NCI-H774 (cell line): ENCODE data around the gene ASB2.

ENCODE experiments used
- DNase-seq: peaks from one replicate; lab custom pipeline; 2025; lab: John Stamatoyannopoulos, UW

Gene ASB2

DNA sequence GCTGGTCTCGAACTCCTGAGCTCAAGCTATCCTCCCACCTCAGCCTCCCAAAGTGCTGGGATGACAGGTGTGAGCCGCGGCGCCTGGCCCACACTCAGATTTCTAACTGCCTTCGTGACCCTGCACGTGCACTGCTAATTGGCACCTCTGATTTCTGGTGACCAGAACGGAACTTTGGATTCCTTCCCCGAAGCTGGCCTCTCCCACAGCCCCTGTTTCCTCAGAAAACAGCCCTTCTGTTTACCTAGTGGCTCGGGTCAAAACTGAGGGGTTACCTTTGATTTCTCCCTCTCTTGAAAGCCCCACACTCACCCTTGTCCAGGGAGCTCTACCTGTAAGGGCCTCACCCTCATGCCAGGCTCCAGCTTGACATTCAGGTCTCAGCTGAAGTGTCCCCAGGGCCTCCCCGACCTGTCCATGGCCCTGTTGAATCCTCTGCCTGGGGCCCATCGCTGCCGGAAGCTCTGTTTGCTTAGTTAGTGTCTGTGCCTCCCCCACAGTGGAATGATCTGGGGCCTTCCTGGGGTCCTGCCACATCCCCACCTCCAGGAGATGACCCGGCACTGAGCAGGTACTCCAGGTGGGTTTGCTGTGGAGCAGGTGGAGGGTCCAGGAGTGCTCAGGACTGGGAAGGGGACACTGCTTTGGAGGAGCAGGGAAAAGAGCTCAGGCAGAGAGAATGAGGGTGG lies 73.6 kb downstream of the ASB2 start:
- DNase-seq = no peak

DNA sequence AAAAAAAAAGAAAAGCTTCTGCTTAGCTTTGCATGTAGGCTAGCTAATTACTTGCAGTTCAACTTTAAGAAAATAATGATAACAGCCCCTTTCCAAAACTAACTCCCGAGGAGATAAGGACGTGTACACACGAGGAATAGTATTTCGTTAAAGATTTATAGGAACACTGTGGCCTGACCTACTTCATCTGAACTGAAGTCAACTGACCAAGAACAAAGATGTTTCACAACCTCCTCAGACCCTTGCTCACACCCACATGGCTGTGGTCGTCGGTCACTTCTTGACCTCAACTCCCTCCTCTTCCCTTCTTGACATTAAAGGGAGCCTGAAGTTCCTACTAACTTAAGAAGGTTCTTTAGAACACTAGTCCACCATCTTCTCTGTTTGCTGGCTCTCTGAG lies 74.6 kb downstream of the ASB2 start:
- DNase-seq = no peak

DNA sequence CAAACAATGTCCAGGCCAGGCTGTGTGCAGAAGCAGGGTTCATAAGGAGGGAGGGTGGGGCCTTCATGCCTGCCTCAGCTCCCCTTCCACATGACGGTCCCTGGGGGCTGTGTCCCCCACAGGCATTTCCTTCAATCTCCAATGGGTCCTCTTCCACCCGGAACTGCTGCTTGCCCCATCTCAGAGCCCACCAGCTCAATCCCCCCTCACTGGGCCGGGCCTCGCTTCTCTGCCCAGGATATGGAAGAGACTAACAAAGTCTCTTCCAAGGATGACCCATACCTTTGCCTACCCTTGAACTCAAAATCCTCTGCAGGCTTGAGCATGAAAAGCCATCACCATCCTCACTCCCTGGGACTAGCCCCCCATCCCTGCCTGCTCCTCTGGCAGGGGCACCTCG lies 77.6 kb downstream of the ASB2 start:
- DNase-seq = no peak

DNA sequence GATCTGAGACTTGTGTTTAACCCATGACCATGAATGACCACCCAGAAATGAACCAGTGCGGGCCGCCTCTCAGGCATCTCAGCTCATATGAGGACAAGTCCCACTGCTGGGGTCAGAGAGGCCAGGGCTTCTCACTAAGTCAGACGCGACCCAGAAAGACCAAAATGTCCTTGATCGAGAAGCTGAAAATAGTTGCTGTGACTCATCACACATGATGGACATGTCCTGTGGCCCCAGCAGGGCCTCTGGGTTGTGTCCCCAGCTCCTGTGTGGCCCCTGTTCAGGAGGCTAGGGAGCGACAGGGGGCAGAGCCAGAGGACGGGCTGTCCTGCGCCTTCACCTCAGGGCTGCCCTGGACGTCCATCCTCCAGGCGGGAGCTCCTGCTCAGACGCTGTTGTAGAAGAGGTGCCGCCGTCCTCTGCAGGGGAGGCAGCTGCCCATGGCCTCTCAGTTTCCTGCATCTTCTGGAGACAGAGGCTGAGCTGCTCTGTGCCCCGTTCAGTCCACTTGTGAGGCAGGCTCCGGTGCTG lies 78.2 kb downstream of the ASB2 start:
- no peak for DNase-seq

DNA sequence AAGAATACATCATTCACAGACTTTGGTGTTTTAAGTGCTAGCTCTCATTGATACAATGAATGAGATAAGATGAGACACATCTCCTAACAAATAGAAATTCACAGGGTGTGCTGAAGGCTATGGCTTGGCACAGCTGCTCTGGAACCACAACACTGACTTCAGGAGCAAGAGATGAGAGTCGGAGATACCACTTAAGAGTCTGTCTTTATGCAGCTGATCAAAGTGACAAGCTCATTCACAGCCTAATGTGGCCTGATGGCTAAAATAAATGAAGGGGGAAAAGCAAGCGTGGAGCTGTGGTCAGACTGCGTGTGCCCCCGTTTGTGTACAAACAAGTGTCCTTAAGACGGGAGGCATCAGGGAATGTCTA lies 78.9 kb downstream of the ASB2 start:
- no peak for DNase-seq

DNA sequence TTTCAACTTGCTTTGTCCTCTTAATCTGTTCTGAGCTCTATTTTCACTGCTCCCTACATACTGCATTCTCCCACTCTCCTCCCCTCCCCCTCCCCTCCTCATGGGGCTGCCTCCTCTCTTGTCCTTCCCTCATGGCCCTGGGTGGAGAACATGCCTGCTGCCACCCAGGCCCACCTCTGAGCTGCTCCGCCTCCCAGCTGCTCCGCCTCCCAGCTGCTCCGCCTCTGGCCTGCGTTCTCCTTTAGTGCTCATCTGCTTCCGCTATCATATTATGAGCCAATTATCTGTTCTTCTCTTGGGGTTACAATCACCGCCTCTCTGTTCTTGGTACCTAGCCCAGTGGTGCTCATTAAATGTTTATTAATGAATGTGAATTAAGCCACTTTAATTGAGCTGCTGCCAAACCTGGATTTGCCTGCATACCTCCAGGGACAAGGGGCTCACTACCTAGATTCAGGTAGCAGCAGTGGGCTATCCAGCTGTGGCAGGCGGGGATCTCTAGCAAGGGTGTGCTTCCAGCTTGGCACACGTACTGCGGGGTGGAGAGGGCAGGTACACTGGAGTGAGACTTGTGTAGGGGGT lies 81.3 kb downstream of the ASB2 start:
- no peak for DNase-seq

DNA sequence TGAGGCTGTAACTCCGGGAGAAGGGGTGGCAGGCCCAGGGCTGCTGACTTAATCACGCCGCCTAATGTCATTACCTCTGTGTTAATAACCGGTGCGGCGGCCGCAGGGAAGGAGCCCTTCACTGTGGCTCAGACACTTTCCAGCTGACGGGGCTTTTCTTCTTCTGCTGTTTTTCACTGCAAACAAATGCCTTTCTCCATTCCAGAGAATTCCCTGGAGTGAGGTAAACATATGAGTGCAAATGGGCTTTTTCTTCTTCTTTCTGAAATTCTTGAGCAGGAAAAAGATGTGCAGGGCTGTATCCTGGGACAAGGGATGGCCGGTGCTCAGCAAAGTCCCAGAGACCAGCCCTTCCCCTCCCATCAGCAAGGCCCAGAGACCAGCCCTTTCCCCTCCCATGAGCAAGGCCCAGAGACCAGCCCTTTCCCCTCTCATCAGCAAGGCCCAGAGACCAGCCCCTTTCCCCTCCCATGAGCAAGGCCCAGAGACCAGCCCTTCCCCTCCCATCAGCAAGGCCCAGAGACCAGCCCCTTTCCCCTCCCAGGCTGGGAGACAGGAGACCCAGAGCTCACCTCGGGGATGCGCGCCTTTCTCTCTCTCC lies 82.6 kb downstream of the ASB2 start:
- DNase-seq = no peak

DNA sequence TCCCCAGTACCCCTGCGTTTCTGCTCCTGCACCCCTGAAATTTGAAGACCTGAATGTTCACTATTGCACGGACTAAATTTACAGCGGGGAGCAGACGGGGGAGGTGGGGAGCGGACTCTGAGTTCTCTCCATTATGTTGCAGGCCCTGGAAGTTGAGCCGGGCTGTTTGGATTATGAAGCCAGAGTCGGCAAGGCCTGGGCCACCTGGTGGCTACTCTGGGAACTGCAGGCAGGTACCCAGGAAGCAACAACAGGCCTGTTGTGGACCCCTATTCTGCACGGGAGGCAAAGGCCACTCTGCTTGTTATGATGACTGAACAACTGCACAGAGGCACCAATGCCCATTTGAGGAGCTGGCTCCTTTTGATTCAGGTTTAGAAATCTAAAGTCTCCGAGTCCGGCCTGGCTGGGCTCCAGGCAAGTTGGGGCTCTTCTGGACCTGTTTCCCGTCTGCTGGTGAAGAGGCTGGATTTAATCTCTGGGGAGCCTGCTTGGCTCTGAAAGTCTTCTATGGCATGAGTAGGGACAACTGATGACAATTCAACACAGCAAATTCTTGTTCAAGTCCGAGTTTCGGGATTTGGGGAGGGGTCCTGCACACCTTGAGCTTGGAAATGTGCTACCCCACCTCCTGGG lies 83.3 kb downstream of the ASB2 start:
- peak; percentile 42 for DNase-seq

DNA sequence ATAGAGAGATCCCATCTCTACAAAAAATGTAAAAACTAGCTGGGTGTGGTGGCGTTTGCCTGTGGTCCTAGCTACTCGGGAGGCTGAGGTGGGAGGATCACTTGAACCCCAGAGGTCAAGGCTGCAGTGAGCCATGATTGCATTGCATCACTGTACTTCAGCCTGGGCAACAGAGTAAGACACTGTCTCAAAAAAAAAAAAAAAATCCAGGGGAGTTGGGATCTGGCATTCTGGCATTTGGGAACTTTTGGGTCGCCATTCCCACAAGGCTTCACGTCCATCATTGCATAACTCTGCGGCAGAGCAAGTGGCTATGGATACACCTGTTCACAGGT lies 83.9 kb downstream of the ASB2 start:
- no peak for DNase-seq

DNA sequence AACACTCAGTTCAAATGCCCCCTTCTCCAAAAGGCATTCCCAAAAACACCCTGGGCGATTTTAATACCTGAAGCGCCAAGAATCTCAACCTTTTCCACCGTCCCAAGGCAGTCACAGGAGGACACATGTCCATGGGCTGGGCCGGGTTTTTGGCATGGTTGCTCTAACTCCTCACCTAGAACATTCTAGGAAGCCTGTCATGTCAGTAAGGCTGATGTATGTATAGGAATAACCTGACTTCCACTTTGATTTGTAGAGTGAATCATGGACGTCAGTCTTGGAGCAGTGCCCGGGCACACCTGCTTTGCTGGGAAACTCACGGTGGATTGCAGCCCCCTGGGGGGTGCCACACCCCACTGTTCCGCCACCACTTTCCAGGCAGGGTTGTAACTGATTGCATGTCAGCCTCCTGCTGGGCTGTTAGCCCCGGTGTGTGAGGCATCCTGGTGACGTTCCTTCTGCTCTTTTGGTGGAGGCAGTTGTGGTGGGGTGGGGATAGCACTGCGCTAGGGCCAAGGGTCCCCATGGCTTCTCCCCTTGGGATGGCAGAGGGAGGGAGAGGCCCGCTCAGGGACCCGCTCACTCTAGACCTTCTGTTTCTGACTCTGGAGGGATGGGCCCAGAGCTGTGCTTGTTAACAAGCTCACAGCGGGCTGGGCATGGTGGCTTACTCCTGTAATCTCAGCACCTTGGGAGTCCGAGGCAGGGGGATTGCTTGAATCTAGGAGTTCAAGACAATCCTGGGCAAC lies 84.4 kb downstream of the ASB2 start:
- no peak for DNase-seq

DNA sequence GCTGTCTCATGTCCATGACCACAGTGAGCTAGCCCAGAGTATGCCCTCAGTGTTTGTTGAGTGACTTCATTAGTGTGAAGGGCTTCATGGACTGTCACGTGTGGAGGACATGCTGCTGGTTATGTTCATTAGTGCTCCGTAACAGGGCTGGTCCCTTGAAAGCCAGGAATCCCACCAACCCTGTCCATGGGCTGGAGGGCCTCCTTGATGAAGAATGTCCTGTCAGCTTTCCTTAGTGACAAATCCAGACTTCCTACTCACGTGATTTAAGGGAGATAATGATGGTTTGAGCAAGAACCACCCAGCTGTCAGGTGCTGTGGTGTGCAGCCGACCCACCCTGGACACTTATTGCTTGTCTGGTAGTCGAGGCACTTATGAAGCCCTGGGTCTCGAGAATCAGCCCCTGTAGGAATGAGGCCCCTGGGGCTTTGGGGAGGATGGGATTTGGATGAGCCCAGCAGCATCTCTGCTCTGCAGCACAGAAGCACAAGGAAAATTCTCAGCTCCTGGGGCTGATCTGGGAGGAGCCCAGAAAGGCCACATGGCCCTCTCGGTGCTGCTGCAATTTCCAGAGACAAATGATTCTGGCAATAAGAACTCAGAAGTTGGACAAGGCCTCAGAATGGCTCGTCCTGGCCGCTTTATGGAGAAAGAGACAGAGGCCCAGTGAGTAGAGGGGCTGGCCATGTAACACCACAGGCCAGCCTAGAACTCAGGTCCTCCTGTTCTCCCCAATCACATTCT lies 86.5 kb downstream of the ASB2 start:
- no peak for DNase-seq

DNA sequence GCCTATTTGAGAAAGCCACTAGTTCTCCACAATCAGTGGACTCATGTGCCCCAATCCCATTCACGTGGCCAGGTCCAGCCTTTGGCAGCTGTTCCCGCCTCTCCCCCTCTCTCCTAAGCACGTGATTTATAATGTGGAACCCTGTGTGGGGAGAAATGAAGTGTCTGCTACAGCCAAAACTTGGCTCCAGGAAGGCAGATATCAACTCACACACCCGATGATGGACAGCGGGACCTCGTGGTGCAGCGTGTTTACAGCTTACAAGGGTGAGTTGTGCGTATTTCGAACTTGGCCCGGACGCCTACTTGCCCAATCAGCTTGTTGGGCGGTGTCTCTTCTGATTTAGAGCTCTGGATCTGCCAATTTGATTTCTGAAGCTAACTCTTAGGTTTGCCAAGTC lies 87.4 kb downstream of the ASB2 start:
- DNase-seq = no peak

DNA sequence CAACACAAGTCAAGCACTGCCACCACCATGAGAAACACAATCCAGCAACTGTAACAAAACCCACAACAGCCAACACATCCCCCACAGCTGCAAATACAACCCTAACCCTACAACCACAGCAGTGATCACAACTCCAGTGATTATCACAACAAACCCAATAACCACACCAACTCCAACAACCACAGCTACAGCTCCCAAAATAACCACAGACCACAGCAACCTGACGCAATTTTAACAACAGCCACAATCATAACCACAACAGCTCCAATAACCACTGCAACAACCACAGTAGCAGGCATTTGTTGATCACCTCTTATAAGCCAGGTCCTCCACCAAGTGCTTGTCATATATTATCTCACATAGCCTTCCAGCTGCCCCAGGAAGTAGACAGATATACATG lies 91.4 kb downstream of the ASB2 start:
- no peak for DNase-seq
